A673 (cell line): Measurements from ENCODE around the gene CNOT3. TPM values are rescaled to one million over a fixed set of nuclear protein-coding genes. Genes with fewer than 3 reads are reported as not detected.

Experiments used
- BruUV-seq: library from RNA; stranded (reverse); fragments of 400-500 nt; replicated peaks from 2 replicates; lab custom pipeline; 2021; lab: Mats Ljungman, UMichigan
- CTCF ChIA-PET: fragments of 300-600 bp; sonication (Branson Sonifier 250); formaldehyde crosslinking; loops from one replicate; lab custom pipeline; 2022; ENCODE audit warnings: antibody characterized with exemption; lab: Charles Lee
- POLR2A ChIA-PET: fragments of 300-600 bp; sonication (Branson Sonifier 250); formaldehyde crosslinking; loops from one replicate; lab custom pipeline; 2022; ENCODE audit warnings: antibody characterized with exemption; ENCODE audit not compliant: low non-redundant PET; lab: Charles Lee
- DNase-seq: peaks from one replicate; pipeline ENCODE4 v3.0.0-alpha.2; 2015; ENCODE audit warnings: low spot score
- H3K27ac ChIP-seq: fragments of 200-600 bp; sonication (generic); 2 replicates; pipeline ENCODE4 v1.5.1; 2016; ENCODE audit warnings: mixed run types, low read depth, mild to moderate bottlenecking, mixed read lengths, antibody characterized with exemption, low read length; ENCODE audit not compliant: poor library complexity, severe bottlenecking
- H3K27me3 ChIP-seq: fragments of 200-600 bp; sonication (generic); replicated peaks from 2 replicates; pipeline ENCODE4 v1.6.1; 2017; ENCODE audit warnings: mixed run types, low read depth, mild to moderate bottlenecking, mixed read lengths, antibody characterized with exemption, low read length; ENCODE audit not compliant: insufficient read depth, poor library complexity
- H3K36me3 ChIP-seq: fragments of 200-600 bp; sonication (generic); 2 replicates; pipeline ENCODE4 v1.6.1; 2016; ENCODE audit warnings: mixed run types, mild to moderate bottlenecking, mixed read lengths, antibody characterized with exemption, low read length; ENCODE audit not compliant: insufficient read depth, poor library complexity, severe bottlenecking
- H3K4me1 ChIP-seq: fragments of 200-600 bp; sonication (generic); 2 replicates; pipeline ENCODE4 v1.6.1; 2017; ENCODE audit warnings: mixed run types, mild to moderate bottlenecking, mixed read lengths, antibody characterized with exemption, low read length; ENCODE audit not compliant: insufficient read depth, poor library complexity, severe bottlenecking
- H3K4me3 ChIP-seq: fragments of 200-600 bp; sonication (generic); 2 replicates; pipeline ENCODE4 v1.5.1; 2016; ENCODE audit warnings: low read depth, mixed run types, mild to moderate bottlenecking, mixed read lengths, low read length; ENCODE audit not compliant: poor library complexity, severe bottlenecking
- H3K9me3 ChIP-seq: fragments of 200-600 bp; sonication (generic); 2 replicates; pipeline ENCODE4 v1.6.1; 2016; ENCODE audit warnings: mixed run types, low read depth, mild to moderate bottlenecking, mixed read lengths, antibody characterized with exemption, low read length; ENCODE audit not compliant: poor library complexity, severe bottlenecking
- EZH2 ChIP-seq: fragments of 200-600 bp; sonication (generic); IDR thresholded peaks from 2 replicates; pipeline ENCODE4 v1.6.1; 2017; ENCODE audit warnings: borderline replicate concordance, low read depth, mild to moderate bottlenecking, mixed read lengths, antibody characterized with exemption, low read length; ENCODE audit not compliant: poor library complexity, severe bottlenecking
- intact Hi-C: fragments of 100-400 bp; cut with micrococcal nuclease; formaldehyde crosslinking; loops from one replicate; pipeline ENCODE4 v1.10.0; 2022; ENCODE audit not compliant: unreplicated experiment
- total RNA-seq: library from RNA; stranded (reverse); gene quantifications from 2 replicates; pipeline ENCODE4 v1.2.3, GENCODE V29; 2021
- TF ChIP-seq, protein P1 (sequence below): fragments of 300-800, 200-600 bp; sonication (generic); conservative IDR thresholded peaks from 2 replicates; pipeline ENCODE4 v1.5.1; 2017; ENCODE audit warnings: low read depth, mild to moderate bottlenecking, antibody characterized with exemption, low read length, moderate library complexity, mixed read lengths

CNOT3 gene
- total RNA-seq, 1 experiment from 2014 or later, result 102 TPM

DNA sequence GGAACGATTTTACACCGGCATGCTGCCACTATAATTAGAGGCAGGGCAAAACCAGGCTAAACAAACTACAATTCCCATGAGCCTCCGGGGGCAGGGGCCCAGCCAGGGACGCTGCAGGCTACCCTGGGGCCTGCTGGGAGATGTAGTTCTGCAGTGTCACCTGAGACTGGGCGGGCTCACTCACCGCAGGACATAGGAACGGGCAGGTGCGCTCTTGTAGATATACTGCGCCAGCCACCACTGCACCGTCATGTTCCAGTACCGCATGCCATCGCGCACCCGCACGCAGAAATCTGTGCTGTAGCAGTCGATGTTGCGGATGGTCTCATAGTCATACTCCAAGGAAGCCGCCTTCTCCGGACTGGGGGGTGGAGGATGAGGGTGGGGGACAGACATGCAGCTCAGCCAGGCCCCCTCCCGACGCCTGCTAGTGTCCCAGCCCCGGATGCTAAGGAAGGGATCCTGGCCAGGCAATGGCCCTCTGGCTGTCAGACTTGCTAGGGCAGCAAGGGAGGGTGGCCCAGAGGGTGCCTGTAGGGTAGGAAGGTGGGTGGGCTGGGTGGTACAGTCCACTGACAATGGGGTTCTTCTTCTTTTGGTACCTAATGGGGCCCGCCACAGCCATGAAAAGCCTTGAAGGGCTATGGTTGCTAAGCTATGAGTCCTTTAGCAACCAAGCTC is 41.2 kb downstream of the CNOT3 start:
- ChIA-PET CTCF (no interaction called here), POLR2A (no interaction called here)
- Histone ChIP-seq H3K27ac (no peak overlapping the region), H3K36me3 (peaks cover 3% of the 10 kb centered on the region), H3K4me3 (no peak overlapping the region), H3K27me3 (no peaks in the 10 kb centered on the region), H3K9me3 (no peaks in the 10 kb centered on the region), H3K4me1 (no peaks in the 10 kb centered on the region)
- intact Hi-C loops, result no loop called here
- no peak for DNase-seq
- TF ChIP-seq, protein P1, sequence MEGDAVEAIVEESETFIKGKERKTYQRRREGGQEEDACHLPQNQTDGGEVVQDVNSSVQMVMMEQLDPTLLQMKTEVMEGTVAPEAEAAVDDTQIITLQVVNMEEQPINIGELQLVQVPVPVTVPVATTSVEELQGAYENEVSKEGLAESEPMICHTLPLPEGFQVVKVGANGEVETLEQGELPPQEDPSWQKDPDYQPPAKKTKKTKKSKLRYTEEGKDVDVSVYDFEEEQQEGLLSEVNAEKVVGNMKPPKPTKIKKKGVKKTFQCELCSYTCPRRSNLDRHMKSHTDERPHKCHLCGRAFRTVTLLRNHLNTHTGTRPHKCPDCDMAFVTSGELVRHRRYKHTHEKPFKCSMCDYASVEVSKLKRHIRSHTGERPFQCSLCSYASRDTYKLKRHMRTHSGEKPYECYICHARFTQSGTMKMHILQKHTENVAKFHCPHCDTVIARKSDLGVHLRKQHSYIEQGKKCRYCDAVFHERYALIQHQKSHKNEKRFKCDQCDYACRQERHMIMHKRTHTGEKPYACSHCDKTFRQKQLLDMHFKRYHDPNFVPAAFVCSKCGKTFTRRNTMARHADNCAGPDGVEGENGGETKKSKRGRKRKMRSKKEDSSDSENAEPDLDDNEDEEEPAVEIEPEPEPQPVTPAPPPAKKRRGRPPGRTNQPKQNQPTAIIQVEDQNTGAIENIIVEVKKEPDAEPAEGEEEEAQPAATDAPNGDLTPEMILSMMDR, result no peak
- TF ChIP-seq EZH2, result no peak
- no TSS peak for BruUV-seq

DNA sequence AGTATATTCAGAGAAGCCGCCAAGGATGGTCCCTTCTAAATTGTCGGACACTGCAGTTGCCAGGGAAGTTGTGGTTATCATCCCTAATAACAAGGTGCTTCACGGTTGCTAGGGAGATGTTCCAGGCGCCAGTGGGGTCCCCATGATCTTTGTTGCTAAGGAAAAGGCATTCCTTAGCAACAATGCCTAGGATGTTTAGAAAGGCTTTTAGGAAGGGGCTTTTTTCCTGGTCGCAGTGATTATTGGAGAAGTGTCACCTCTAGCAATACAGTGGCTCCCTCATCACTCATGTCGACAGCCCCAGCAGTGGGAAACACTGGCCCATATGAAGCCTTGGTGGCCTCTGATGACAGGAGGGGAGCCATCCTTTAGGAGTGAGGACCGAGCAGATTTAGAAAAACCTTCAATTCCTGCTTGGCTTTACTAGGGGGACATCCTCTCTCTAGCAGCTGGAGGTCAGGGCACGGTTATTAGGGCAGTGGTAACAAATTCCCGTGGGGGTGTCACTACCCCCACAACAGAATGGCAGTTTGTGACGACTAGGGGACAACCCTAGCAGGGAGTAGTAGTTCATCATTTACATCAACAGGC is 41.8 kb downstream of the CNOT3 start:
- H3K4me1 ChIP-seq, result no peaks in the 10 kb centered on the region
- peaks cover 3% of the 10 kb centered on the region for H3K36me3 ChIP-seq
- intact Hi-C loops, result no loop called here
- no peaks in the 10 kb centered on the region for H3K27me3 ChIP-seq
- ChIA-PET CTCF (no interaction called here), POLR2A (no interaction called here)
- TF ChIP-seq, protein P1, result no peak
- TF ChIP-seq EZH2, result no peak
- no peak overlapping the region for H3K4me3 ChIP-seq
- TSS peak; percentile 33 for BruUV-seq
- no peaks in the 10 kb centered on the region for H3K9me3 ChIP-seq
- DNase-seq, result no peak
- H3K27ac ChIP-seq, result no peak overlapping the region

DNA sequence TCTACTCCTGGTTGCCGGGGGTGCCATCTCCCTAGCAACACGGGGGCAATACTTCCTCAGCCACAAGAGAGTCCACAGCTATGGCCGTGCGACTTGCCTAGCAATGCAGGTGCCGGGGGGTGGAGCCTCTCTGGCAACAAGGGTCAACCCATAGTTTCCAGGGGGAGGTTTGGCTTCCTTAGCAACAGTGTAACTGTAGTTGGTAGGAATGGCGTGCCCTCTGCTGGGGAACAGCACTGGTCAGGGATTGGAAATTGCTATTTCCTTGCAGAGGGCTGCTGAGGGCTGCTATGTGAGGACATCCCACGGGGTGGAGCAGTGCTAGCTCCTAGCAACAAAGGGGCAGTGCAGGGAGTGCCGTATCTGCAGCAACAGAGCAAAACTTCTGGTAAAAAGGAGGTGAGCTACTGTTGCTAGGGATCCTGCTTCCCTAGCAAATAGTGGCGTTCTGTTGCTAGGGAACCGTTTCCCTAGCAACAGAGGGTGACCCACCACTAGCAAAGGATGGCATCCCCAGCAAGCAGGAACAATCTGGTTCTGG is 42.4 kb downstream of the CNOT3 start:
- no TSS peak for BruUV-seq
- CTCF ChIA-PET, result no interaction called here
- no peak overlapping the region for H3K27ac ChIP-seq

More for the DNA sequence above, 42.4 kb downstream of the CNOT3 start:
- Histone ChIP-seq H3K36me3 (peaks cover 3% of the 10 kb centered on the region), H3K4me1 (no peaks in the 10 kb centered on the region), H3K27me3 (no peaks in the 10 kb centered on the region), H3K4me3 (no peak overlapping the region), H3K9me3 (no peaks in the 10 kb centered on the region)
- intact Hi-C loops, result no loop called here
- DNase-seq, result peak; percentile 27
- POLR2A ChIA-PET, result no interaction called here
- TF ChIP-seq EZH2, result no peak
- TF ChIP-seq, protein P1, result no peak
